Neural progenitor cell (in vitro differentiated cells): ENCODE data around the gene NR2C2. TPM values are rescaled to one million over a fixed set of nuclear protein-coding genes. Genes with fewer than 3 reads are reported as not detected.

Source experiments
- DNase-seq: peaks from one replicate; pipeline ENCODE4 v3.0.0-alpha.2; 2016; ENCODE audit warnings: low spot score
- H2AFZ ChIP-seq: fragments of 200-600 bp; sonication (generic); replicated peaks from 2 replicates; pipeline ENCODE4 v1.6.1; 2016; ENCODE audit warnings: antibody characterized with exemption
- H3F3A ChIP-seq: fragments of 200-600 bp; sonication (generic); 2 replicates; pipeline ENCODE4 v1.6.1; 2016; ENCODE audit warnings: antibody characterized with exemption, low read depth
- H3K27ac ChIP-seq: fragments of 200-600 bp; sonication (generic); 2 replicates; pipeline ENCODE4 v1.5.1; 2016; ENCODE audit warnings: mild to moderate bottlenecking
- H3K27me3 ChIP-seq: fragments of 200-600 bp; sonication (generic); 2 replicates; pipeline ENCODE4 v1.6.1; 2016; ENCODE audit warnings: mild to moderate bottlenecking, moderate library complexity
- H3K36me3 ChIP-seq: fragments of 200-600 bp; sonication (generic); 2 replicates; pipeline ENCODE4 v1.5.1; 2016
- H3K4me1 ChIP-seq: fragments of 200-600 bp; sonication (generic); 2 replicates; pipeline ENCODE4 v1.6.1; 2016; ENCODE audit warnings: mixed run types
- H3K4me2 ChIP-seq: fragments of 200-600 bp; sonication (generic); 2 replicates; pipeline ENCODE4 v1.6.1; 2016
- H3K4me3 ChIP-seq: fragments of 200-600 bp; sonication (generic); 2 replicates; pipeline ENCODE4 v1.5.1; 2016
- H3K79me2 ChIP-seq: fragments of 200-600 bp; sonication (generic); 2 replicates; pipeline ENCODE4 v1.6.1; 2016; ENCODE audit warnings: low read depth
- H3K9ac ChIP-seq: fragments of 200-600 bp; sonication (generic); 2 replicates; pipeline ENCODE4 v1.6.1; 2016
- H3K9me3 ChIP-seq: fragments of 200-600 bp; sonication (generic); 2 replicates; pipeline ENCODE4 v1.5.1; 2016; ENCODE audit warnings: low read depth
- H4K20me1 ChIP-seq: fragments of 200-600 bp; sonication (generic); 2 replicates; pipeline ENCODE4 v1.6.1; 2016; ENCODE audit warnings: low read depth
- H3K27ac Mint-ChIP-seq: 3 replicates; pipeline ENCODE4 v1.8.0; 2021; ENCODE audit warnings: mixed read lengths
- H3K27me3 Mint-ChIP-seq: 2 replicates; pipeline ENCODE4 v1.8.0; 2022; ENCODE audit warnings: low read depth, mild to moderate bottlenecking, inconsistent platforms, moderate library complexity, mixed read lengths; ENCODE audit not compliant: insufficient read depth
- H3K36me3 Mint-ChIP-seq: 3 replicates; pipeline ENCODE4 v1.8.0; 2021; ENCODE audit warnings: mixed read lengths
- H3K4me1 Mint-ChIP-seq: 3 replicates; pipeline ENCODE4 v1.8.0; 2021; ENCODE audit warnings: mixed read lengths
- H3K4me3 Mint-ChIP-seq: 3 replicates; pipeline ENCODE4 v1.8.0; 2021; ENCODE audit warnings: mild to moderate bottlenecking, moderate library complexity, mixed read lengths
- H3K9me3 Mint-ChIP-seq: 3 replicates; pipeline ENCODE4 v1.8.0; 2020; ENCODE audit warnings: mixed read lengths
- EZH2 ChIP-seq: fragments of 200-600 bp; sonication (generic); IDR thresholded peaks from 2 replicates; pipeline ENCODE4 v1.6.1; 2017; ENCODE audit warnings: antibody characterized with exemption, mild to moderate bottlenecking, moderate library complexity
- EZH2phosphoT487 ChIP-seq: fragments of 200-600 bp; sonication (generic); IDR thresholded peaks from 2 replicates; pipeline ENCODE4 v1.6.1; 2017; ENCODE audit warnings: antibody characterized with exemption
- total RNA-seq: library from RNA; depleted of rRNA; stranded (reverse); fragments of >200 nt; gene quantifications from 2 replicates; pipeline ENCODE4 v1.2.3, GENCODE V29; 2015; ENCODE audit warnings: low replicate concordance
- TF ChIP-seq, protein P1 (sequence below): fragments of 200-600 bp; sonication (generic); IDR thresholded peaks from 2 replicates; pipeline ENCODE4 v1.5.1; 2017; ENCODE audit warnings: antibody characterized with exemption, mild to moderate bottlenecking

Gene NR2C2
- total RNA-seq, 1 donor from 2014 or later: 57.3 TPM

DNA sequence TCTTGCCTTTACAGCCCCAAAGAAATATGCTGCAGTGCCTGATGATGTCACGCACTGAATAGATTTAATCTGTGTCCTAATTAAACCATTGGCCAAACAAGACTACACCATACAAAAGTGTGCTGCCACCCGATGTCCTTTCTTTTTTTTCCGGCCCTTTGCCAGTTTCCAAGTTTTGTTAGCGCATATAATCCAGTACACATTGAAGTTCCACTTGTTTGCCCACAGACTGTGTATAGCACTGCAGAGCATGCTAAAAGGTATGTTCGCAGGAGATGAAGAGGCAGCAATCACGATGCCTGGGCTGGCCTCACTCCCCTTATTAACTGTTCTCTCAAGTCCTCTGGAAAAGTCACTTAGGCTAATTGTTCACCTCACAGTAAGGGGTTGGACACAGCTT, 90.9 kb downstream of the NR2C2 start:
- no peaks in the 10 kb centered on the region for H3K27me3 ChIP-seq
- H3K9me3 ChIP-seq: no peaks in the 10 kb centered on the region
- DNase-seq: peak; percentile 44
- H3K4me1 ChIP-seq: peaks cover 18% of the 10 kb centered on the region
- H3K9ac ChIP-seq: no peak overlapping the region
- peaks cover 23% of the 10 kb centered on the region for H3F3A ChIP-seq
- H3K36me3 Mint-ChIP-seq: peaks cover 28% of the 10 kb centered on the region
- no peak overlapping the region for H3K4me3 Mint-ChIP-seq
- TF ChIP-seq, protein P1, sequence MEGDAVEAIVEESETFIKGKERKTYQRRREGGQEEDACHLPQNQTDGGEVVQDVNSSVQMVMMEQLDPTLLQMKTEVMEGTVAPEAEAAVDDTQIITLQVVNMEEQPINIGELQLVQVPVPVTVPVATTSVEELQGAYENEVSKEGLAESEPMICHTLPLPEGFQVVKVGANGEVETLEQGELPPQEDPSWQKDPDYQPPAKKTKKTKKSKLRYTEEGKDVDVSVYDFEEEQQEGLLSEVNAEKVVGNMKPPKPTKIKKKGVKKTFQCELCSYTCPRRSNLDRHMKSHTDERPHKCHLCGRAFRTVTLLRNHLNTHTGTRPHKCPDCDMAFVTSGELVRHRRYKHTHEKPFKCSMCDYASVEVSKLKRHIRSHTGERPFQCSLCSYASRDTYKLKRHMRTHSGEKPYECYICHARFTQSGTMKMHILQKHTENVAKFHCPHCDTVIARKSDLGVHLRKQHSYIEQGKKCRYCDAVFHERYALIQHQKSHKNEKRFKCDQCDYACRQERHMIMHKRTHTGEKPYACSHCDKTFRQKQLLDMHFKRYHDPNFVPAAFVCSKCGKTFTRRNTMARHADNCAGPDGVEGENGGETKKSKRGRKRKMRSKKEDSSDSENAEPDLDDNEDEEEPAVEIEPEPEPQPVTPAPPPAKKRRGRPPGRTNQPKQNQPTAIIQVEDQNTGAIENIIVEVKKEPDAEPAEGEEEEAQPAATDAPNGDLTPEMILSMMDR: no peak
- TF ChIP-seq EZH2phosphoT487 (no peak), EZH2 (no peak)
- peaks cover 8% of the 10 kb centered on the region for H3K36me3 ChIP-seq
- no peak overlapping the region for H3K4me3 ChIP-seq
- H3K27ac Mint-ChIP-seq: no peak overlapping the region
- H4K20me1 ChIP-seq: peaks cover 12% of the 10 kb centered on the region
- H3K27me3 Mint-ChIP-seq: peaks cover 6% of the 10 kb centered on the region
- peak overlapping the region; percentile 70 for H3K27ac ChIP-seq
- no peaks in the 10 kb centered on the region for H3K79me2 ChIP-seq
- peaks cover 6% of the 10 kb centered on the region for H3K4me1 Mint-ChIP-seq
- peak overlapping the region; percentile 35 for H3K4me2 ChIP-seq
- H3K9me3 Mint-ChIP-seq: no peaks in the 10 kb centered on the region
- no peak overlapping the region for H2AFZ ChIP-seq

DNA sequence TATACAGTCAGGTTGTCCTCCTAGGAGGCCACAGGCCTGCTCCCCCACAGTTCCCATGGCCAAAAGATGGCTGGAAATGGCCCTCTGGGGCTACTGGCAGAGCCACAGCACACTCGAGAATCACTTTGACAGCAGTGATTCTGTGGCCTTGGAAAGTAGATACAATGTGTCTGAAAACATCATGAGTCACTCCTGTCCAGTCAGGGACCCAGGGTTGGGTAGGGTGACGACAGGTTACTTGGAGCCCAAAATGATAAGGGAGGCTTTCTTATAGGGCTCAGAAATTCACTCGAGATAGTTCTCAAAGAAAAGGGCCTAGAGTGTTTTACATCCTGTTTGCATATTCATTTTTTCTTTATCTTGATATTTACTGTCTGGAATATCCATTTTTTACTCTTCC, 93.5 kb downstream of the NR2C2 start:
- Mint-ChIP-seq H3K27me3 (peaks cover 6% of the 10 kb centered on the region), H3K4me3 (no peak overlapping the region), H3K4me1 (peaks cover 6% of the 10 kb centered on the region), H3K27ac (no peak overlapping the region), H3K36me3 (peaks cover 29% of the 10 kb centered on the region), H3K9me3 (no peaks in the 10 kb centered on the region)
- peaks cover 8% of the 10 kb centered on the region for H3K36me3 ChIP-seq
- no peak overlapping the region for H3K9ac ChIP-seq
- peaks cover 18% of the 10 kb centered on the region for H3K4me1 ChIP-seq
- no peak for DNase-seq
- no peak overlapping the region for H3K4me2 ChIP-seq
- H3K27me3 ChIP-seq: no peaks in the 10 kb centered on the region
- peaks cover 17% of the 10 kb centered on the region for H4K20me1 ChIP-seq
- no peaks in the 10 kb centered on the region for H3K79me2 ChIP-seq
- no peak overlapping the region for H3K27ac ChIP-seq
- no peak overlapping the region for H3K4me3 ChIP-seq
- no peak overlapping the region for H2AFZ ChIP-seq
- H3F3A ChIP-seq: peaks cover 23% of the 10 kb centered on the region
- TF ChIP-seq EZH2phosphoT487: no peak
- TF ChIP-seq, protein P1: no peak
- no peak for TF ChIP-seq EZH2
- no peaks in the 10 kb centered on the region for H3K9me3 ChIP-seq

DNA sequence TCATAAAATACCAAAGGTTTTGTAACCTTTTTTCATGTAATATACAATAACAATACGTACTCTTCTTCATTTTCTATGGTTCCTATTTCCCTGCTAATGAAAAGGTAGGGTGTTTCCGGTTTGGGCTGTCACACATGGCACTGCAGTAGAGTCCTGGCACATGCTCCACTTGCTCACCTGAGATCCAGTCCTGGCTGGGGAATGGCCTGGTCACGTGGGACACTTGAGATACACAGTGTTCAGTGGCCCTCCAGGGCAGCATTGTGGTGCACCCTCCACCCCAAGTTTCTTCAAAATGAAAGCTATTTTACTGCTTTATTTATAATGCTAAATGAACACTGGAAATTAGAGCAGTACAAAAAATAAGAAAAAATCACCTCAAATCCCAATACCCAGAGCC, 94.6 kb downstream of the NR2C2 start:
- no peak for TF ChIP-seq EZH2
- no peak for TF ChIP-seq EZH2phosphoT487
- TF ChIP-seq, protein P1: no peak
- peaks cover 39% of the 10 kb centered on the region for H3K36me3 Mint-ChIP-seq
- H3K27me3 Mint-ChIP-seq: peaks cover 6% of the 10 kb centered on the region
- DNase-seq: no peak
- H3K9me3 Mint-ChIP-seq: no peaks in the 10 kb centered on the region
- Histone ChIP-seq H3K27ac (no peak overlapping the region), H3K4me1 (peaks cover 18% of the 10 kb centered on the region), H2AFZ (no peak overlapping the region), H3K36me3 (peaks cover 8% of the 10 kb centered on the region), H3K79me2 (no peaks in the 10 kb centered on the region), H3K4me3 (no peak overlapping the region), H3K27me3 (no peaks in the 10 kb centered on the region), H3K9ac (no peak overlapping the region), H4K20me1 (peaks cover 17% of the 10 kb centered on the region), H3F3A (peaks cover 23% of the 10 kb centered on the region), H3K9me3 (no peaks in the 10 kb centered on the region), H3K4me2 (no peak overlapping the region)
- peaks cover 6% of the 10 kb centered on the region for H3K4me1 Mint-ChIP-seq
- H3K4me3 Mint-ChIP-seq: no peak overlapping the region
- no peak overlapping the region for H3K27ac Mint-ChIP-seq
